GM12872 (cell line): ENCODE measurements around the gene FOXP1.

Experiments
- CTCF ChIP-seq: IDR thresholded peaks from 3 replicates; pipeline ENCODE4 v1.5.1; 2011; ENCODE audit warnings: low read depth, mild to moderate bottlenecking, low read length, moderate library complexity; ENCODE audit not compliant: insufficient read depth

The FOXP1 gene

DNA sequence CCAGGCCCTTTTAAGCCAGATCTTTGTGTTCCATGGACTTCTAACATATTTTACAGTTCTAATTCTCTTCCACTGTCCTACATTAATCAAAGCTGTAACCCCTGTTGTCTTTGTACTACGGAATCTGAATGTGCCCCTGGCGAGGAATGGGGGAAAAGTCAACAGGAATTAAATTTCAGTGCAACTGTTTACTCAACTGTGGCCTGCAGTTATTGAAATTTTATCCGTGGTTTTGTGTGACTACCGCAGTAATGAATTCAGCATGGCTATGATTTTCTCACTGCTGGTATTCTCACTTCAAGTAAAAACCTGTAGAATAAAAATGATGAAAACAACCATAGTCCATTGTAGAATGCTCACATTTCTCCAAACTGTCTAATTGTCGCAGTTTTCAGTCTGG lies 388.0 kb downstream of the FOXP1 start:
- no peak for TF ChIP-seq CTCF

GRCh38 chr3:71194785-71195184 lies 388.7 kb downstream of the FOXP1 start:
- TF ChIP-seq CTCF = no peak

- no peak for TF ChIP-seq CTCF
Measured at GRCh38 chr3:71191031-71191482, 392.5 kb downstream of the FOXP1 start.

DNA sequence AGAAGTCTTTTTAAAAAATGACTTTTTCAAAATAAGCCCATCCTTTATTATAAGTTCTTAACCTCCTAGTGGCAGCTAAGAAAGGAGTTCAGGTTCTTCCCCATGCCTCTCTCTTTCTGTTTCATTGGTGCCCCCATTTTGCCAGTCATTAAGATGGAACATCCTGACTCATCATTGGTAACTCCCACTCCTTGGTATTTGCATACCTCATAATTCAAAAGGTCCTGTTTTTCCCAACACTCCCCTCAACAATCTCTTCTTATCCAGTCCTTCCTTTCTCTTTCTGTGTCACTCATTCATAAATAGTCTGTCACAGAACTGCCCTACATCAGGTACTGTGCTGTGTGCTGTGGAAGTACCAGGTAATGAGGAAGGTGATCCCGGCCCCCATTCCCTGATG lies 394.0 kb downstream of the FOXP1 start:
- TF ChIP-seq CTCF = no peak

GRCh38 chr3:71187715-71188114 lies 395.8 kb downstream of the FOXP1 start:
- TF ChIP-seq CTCF = no peak

DNA sequence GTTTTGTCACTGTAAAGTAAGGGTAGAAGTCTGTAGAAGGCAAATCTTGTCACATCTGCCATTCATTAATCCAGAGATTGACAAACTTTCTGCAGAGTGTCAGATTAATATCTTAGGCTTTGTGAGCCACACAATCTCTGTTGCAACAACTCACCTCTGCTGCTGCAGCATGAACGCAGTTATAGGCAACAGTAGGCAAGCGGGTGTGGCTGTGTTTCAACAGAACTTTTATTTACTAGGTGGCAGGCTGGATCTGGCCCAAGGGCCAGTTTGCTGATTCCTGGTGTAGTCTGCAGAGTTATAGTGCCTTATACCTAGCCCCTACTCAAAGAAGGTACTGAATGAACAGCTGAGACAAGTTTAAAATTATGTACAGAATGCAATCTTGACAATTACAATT lies 396.7 kb downstream of the FOXP1 start:
- TF ChIP-seq CTCF = no peak

DNA sequence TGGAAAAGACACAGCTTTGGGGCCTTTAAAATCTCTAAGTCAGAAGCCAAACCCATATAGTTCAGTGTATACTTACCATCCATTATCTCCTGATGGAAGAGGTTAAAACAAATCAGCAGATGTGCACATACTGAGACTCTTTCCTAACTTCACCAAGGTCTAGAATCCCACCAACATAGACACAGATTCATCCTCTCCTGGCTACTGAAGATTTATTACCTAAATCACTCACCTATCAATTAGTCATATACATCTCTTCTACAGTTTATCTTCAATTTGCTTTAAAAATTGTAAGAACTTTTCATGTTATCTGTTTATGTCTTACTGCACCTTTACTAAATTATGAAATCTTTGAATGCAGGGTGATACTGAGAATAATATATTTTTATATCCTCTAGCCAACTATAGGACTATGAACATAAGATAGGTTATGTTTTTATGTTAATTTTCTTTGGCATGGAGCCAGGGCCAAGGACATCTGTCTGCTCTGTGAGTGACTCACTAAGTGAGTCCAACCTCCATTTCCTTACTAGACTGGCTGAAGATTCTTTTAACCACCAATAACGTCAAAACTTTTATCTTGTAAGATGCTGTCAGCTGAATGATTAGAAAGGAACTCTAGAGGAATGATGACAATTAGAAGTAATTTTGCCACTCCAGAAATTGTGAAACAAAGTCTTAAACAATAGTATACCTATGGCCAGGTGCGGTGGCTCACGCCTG lies 397.6 kb downstream of the FOXP1 start:
- TF ChIP-seq CTCF = no peak
